ENCODE data around the gene ADA.

Gene ADA

GRCh38 chr20:44651684-44652423, at the start of gene ADA:
TSS of gene ADA (minus strand) at chr20:44651699. CDS start at chr20:44651607, 92 bp downstream.
- DNase-seq, result peak; percentile 14

DNA sequence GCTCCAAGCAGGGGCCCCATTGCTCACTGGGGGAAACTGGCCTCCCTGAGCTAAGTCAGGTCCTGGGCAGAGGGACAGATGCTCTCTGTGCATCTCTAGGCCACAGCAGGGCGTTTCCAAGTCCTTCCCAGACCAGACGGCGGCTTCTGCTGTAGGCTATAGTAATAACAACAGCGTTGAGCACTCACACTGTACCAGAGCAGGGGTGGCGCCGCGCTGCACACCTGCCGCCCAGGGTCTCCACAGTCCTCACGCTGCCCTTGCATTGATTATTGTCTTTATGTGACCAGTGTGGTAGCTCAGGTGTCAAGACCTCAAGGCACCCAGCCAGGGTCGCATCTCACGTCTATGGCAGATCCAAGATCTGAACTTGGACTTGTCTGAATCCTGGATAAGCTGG, 48.8 kb upstream of the ADA start:
- no peak for DNase-seq

- no peak for DNase-seq
Observed at GRCh38 chr20:44698351-44698750, 46.9 kb upstream of the ADA start.

GRCh38 chr20:44697041-44697440, 45.5 kb upstream of the ADA start:
- DNase-seq, result peak; percentile 67

- peak; percentile 7 for DNase-seq
Observed at GRCh38 chr20:44696315-44696714, 44.8 kb upstream of the ADA start.

DNA sequence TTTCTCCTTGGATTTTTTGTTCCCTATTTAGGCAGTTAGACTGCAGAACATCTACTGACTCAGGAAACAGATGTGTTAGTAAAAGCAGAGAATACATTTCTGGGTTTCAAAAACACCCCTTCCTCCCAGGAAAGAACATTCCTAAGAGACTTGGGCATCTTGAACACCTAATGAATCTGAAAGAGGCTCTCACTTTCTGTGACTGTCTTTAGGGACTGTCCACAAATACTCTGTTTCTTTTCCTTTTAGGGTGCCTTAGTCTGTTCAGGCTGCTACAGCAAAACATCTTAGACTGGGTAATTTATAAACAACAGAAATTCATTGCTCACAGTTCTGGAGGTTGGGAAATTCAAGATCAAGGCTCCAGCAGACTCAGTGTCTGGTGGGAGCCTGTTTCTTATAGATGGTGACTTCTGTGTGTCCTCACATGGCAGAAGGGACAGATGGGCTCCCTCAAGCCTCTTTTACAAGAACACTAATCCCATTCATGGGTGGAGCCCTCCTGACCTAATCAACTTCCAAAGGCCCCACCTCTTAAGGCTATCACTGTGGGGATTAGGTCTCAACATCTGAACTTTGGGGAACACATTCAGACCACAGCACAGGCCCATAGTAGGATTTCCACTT, 44.3 kb upstream of the ADA start:
- no peak for DNase-seq

GRCh38 chr20:44695295-44695673, 43.8 kb upstream of the ADA start:
- no peak for DNase-seq

DNA sequence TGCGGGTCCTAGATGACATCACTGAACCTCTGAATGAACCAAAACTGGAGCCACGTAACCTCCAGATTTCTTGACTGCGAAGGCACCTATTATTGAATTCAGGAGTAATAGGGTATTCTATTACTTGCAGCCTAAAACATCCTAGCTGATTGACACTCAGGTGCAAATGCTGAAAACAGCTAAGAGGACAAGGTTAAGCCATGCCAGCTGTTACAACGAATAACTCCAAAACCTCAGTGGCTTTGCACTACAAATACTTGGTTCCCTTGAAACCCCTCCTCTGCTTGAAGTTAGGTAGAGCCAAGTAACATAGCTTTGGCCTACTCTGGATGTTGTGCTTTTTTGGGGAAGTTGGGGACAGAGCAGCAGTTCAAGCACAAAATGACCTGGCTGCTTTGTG, 42.7 kb upstream of the ADA start:
- DNase-seq, result no peak

DNA sequence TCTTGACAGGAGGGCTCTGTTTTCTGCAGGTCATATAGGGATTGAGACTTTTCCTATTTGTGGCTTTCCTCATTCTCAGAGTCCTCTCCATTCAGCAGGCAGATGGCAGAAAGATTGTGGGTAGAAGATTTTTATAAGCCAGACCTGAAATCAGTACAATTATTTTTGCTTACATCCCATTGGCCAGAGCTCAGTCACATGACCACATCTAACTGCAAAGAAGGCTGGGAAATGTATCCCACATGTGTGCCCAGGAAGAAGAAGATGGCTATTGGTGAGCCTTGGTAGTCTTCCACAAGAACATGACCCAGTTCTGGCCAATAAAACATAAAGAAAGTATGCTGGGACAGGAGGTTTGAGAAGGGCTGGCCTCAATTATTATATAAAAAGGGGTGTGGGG, 42.1 kb upstream of the ADA start:
- DNase-seq, result no peak

GRCh38 chr20:44692932-44693480, 41.5 kb upstream of the ADA start:
- no peak for DNase-seq

GRCh38 chr20:44691424-44692423, 40.2 kb upstream of the ADA start:
- no peak for DNase-seq

- no peak for DNase-seq
Observed at GRCh38 chr20:44690781-44691423, 39.4 kb upstream of the ADA start.

GRCh38 chr20:44689809-44690208, 38.3 kb upstream of the ADA start:
- no peak for DNase-seq

GRCh38 chr20:44688053-44688625, 36.6 kb upstream of the ADA start:
- no peak for DNase-seq

- no peak for DNase-seq
Observed at GRCh38 chr20:44686934-44687333, 35.4 kb upstream of the ADA start.

- DNase-seq, result no peak
Observed at GRCh38 chr20:44684047-44684967, 32.8 kb upstream of the ADA start.

GRCh38 chr20:44683263-44684046, 32.0 kb upstream of the ADA start:
- DNase-seq, result peak; percentile 43

DNA sequence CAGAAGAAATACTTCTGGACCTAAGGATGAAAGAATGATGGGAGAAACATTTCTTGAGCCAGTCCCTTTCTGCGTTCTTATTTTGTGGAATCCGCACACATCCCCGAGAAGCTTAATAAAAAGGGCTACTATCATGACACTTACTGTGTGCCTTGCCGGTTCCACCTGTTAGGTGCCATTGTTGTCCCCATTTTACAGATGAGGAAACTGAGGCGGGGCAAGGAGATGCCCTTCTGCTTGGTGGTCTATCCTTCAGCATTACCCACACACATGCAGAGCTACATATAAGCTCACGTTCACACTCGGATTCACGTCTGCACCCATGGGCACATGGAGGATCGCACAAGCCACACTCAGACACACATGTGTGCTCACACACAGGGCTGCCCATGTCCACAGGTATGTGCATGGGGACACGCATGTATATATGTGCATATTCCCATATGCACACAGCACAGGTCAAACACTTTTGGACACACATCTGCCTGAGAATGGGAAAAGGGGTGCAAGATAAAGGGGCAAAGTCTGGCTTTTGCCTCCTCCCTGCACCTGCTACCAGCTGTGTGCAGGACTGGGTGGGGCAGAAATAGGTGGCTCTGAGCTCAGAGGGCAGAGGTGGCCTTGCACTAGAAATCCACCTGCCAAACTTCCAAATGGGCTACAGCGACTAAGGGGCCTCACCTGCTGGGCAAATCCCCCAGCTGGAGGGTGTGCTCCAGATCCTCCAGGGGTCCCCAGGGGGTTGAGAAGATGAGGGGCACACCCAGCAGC, 30.5 kb upstream of the ADA start:
- DNase-seq, result no peak

GRCh38 chr20:44678990-44679611, 27.6 kb upstream of the ADA start:
- DNase-seq, result no peak

All from MV-4-11 (cell line).